PFSK-1 (cell line): ENCODE results near the gene GORASP2.

Experiments used
- POLR2AphosphoS5 ChIP-seq: IDR thresholded peaks from 2 replicates; pipeline ENCODE4 v1.6.1; 2012; ENCODE audit warnings: low read depth, mild to moderate bottlenecking, control low read depth, low read length, moderate library complexity
- SIN3A ChIP-seq: IDR thresholded peaks from 2 replicates; pipeline ENCODE4 v1.6.1; 2012; ENCODE audit warnings: mild to moderate bottlenecking, low read length, moderate library complexity, borderline replicate concordance; ENCODE audit not compliant: insufficient read depth
- TAF1 ChIP-seq: IDR thresholded peaks from 2 replicates; pipeline ENCODE4 v1.6.1; 2012; ENCODE audit warnings: low read length, control low read depth, borderline replicate concordance; ENCODE audit not compliant: insufficient read depth
- TF ChIP-seq, protein P1 (sequence below), 2 experiments: IDR thresholded peaks; 2 replicates each; pipeline versions ENCODE4 v1.6.1 to v1.8.0; 2011 to 2012; ENCODE audit warnings: low read depth in 2 of 2, low read length in 2 of 2, control low read depth in 1 of 2, inconsistent platforms in 1 of 2, mild to moderate bottlenecking in 1 of 2, moderate library complexity in 1 of 2; ENCODE audit not compliant: insufficient read depth in 1 of 2

DNA sequence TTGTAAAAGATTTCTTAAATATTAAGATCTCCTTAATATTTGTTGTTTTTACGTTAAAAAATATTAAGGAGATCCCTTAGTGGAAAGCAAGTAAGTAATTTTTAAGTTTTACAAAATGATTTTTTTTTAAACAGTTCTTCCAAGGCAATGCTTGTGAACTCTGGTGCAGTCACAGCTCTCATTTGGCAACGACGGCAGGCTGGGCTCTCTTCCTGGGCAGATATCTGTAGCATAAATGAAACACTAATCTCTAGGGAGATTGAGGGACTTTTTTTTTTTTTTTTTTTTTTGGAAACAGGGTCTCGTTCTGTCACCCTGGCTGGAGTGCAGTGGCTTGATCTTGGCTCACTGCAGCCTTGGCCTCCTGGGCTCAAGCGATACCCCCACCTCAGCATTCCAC, 38.5 kb downstream of the GORASP2 start:
- TF ChIP-seq, protein P1, sequence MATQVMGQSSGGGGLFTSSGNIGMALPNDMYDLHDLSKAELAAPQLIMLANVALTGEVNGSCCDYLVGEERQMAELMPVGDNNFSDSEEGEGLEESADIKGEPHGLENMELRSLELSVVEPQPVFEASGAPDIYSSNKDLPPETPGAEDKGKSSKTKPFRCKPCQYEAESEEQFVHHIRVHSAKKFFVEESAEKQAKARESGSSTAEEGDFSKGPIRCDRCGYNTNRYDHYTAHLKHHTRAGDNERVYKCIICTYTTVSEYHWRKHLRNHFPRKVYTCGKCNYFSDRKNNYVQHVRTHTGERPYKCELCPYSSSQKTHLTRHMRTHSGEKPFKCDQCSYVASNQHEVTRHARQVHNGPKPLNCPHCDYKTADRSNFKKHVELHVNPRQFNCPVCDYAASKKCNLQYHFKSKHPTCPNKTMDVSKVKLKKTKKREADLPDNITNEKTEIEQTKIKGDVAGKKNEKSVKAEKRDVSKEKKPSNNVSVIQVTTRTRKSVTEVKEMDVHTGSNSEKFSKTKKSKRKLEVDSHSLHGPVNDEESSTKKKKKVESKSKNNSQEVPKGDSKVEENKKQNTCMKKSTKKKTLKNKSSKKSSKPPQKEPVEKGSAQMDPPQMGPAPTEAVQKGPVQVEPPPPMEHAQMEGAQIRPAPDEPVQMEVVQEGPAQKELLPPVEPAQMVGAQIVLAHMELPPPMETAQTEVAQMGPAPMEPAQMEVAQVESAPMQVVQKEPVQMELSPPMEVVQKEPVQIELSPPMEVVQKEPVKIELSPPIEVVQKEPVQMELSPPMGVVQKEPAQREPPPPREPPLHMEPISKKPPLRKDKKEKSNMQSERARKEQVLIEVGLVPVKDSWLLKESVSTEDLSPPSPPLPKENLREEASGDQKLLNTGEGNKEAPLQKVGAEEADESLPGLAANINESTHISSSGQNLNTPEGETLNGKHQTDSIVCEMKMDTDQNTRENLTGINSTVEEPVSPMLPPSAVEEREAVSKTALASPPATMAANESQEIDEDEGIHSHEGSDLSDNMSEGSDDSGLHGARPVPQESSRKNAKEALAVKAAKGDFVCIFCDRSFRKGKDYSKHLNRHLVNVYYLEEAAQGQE (IDR thresholded peaks at IDR 0.05; ENCODE audit: insufficient read depth in 1 of 2, low read depth in 2 of 2, low read length in 2 of 2), result no peak
- TF ChIP-seq TAF1 (no peak), POLR2AphosphoS5 (no peak), SIN3A (no peak)
